ENCODE data around the gene BAAT.
"Not testable (repeated sequence)": the region's sequence is repeated elsewhere in the genome, so short reads cannot be mapped to it uniquely, and the experiment has no call there.

The BAAT gene

DNA sequence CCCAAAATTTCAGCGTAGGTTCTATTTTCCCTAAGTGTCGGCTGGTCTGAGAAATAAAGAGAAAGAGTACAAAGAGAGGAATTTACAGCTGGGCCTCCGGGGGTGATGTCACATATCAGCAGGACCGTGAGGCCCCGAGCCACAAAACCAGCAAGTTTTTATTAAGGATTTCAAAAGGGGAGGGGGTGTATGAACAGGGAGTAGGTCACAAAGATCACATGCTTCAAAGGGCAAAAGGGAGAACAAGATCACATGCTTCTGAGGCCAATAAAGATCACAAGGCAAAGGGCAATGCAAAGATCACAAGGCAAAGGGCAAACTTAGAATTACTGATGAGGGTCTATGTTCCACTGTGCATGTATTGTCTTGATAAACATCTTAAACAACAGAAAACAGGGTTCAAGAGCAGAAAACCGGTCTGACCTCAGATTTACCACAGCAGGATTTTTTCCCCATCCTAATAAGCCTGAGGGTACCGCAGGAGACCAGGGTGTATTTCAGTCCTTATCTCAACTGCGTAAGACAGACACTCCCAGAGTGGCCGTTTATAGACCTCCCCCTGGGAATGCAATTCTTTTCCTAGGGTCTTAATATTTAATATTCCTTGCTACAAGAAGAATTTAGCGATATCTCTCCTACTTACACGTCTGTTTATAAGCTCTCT, at the start of gene BAAT:
Gene BAAT (minus strand): TSS at position 134 of the 664 bp plus-strand sequence. CDS start 13,602 bp downstream, outside the sequence.
- not testable (repeated sequence) for H3K4me1 ChIP-seq

DNA sequence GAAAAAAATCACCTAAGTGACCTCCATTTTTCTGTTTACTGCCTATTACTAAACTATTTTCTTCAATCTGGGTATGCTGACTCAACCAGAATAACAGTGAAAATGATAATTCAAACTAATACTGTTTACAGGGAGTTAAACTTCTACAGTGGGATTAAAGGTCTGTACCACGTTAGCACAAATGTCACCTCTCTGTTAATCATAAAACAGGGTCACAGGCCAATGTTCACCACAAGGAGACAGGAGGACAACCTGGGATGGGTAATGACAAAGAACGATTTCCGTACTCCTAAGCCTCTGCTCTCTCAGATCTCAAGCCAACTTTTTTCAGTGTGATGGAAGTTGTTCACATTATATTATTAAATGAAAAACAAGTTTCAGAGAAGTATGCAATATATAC, 48.4 kb upstream of the BAAT start:
- no peaks in the 10 kb centered on the region for H3K27me3 ChIP-seq (ENCODE audit: control insufficient read depth, insufficient read depth, low read length)
- no peak overlapping the region for H3K27ac ChIP-seq
- no peak overlapping the region for H2AFZ ChIP-seq
- H3K9me3 ChIP-seq (ENCODE audit: control insufficient read depth, low read length): no peaks in the 10 kb centered on the region
- H3K4me2 ChIP-seq (ENCODE audit: low read length): no peak overlapping the region
- H3K4me3 ChIP-seq (ENCODE audit: low read depth, low read length): no peak overlapping the region
- TF ChIP-seq, protein P1, sequence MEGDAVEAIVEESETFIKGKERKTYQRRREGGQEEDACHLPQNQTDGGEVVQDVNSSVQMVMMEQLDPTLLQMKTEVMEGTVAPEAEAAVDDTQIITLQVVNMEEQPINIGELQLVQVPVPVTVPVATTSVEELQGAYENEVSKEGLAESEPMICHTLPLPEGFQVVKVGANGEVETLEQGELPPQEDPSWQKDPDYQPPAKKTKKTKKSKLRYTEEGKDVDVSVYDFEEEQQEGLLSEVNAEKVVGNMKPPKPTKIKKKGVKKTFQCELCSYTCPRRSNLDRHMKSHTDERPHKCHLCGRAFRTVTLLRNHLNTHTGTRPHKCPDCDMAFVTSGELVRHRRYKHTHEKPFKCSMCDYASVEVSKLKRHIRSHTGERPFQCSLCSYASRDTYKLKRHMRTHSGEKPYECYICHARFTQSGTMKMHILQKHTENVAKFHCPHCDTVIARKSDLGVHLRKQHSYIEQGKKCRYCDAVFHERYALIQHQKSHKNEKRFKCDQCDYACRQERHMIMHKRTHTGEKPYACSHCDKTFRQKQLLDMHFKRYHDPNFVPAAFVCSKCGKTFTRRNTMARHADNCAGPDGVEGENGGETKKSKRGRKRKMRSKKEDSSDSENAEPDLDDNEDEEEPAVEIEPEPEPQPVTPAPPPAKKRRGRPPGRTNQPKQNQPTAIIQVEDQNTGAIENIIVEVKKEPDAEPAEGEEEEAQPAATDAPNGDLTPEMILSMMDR (IDR thresholded peaks at IDR 0.05): no peak
- no peaks in the 10 kb centered on the region for H3K36me3 ChIP-seq (ENCODE audit: control insufficient read depth, insufficient read depth, low read length)
- H3K9ac ChIP-seq: no peak overlapping the region
- no peaks in the 10 kb centered on the region for H3K79me2 ChIP-seq
- no peaks in the 10 kb centered on the region for H3K4me1 ChIP-seq

More for the DNA sequence above, at the start of gene BAAT:
- not testable (repeated sequence) for H3K27me3 ChIP-seq (ENCODE audit: control insufficient read depth, insufficient read depth, low read length); H3K4me2 ChIP-seq (ENCODE audit: low read length); H3K36me3 ChIP-seq (ENCODE audit: control insufficient read depth, insufficient read depth, low read length); H3K9me3 ChIP-seq (ENCODE audit: control insufficient read depth, low read length); H3K9ac ChIP-seq; H3K79me2 ChIP-seq; H2AFZ ChIP-seq; H3K27ac ChIP-seq; H3K4me3 ChIP-seq (ENCODE audit: low read depth, low read length)

DNA sequence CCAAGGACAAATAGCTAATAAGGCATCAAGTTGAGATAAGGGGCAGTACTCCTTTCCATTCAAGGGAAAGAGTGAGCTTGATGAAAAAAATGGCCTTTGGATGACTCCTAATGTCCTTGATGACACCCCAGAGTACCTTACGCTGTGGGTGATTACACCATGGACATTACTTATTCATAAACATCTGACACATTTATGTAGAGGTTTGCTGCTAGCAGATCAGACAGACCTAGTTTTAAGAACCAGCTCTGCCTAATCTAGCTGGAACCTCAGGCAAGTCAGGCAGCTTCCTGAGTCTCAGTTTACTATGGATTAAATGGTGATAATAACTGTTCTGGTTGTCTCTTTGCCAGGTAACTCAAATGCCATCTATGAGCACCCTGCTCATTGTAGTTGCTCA, 47.9 kb upstream of the BAAT start:
- Histone ChIP-seq H3K9me3 (ENCODE audit: control insufficient read depth, low read length) (no peaks in the 10 kb centered on the region), H3K9ac (no peak overlapping the region), H3K79me2 (no peaks in the 10 kb centered on the region), H3K4me3 (ENCODE audit: low read depth, low read length) (no peak overlapping the region), H3K4me2 (ENCODE audit: low read length) (no peak overlapping the region), H3K27me3 (ENCODE audit: control insufficient read depth, insufficient read depth, low read length) (no peaks in the 10 kb centered on the region), H3K27ac (no peak overlapping the region), H3K36me3 (ENCODE audit: control insufficient read depth, insufficient read depth, low read length) (no peaks in the 10 kb centered on the region), H3K4me1 (no peaks in the 10 kb centered on the region), H2AFZ (no peak overlapping the region)
- TF ChIP-seq, protein P1 (IDR thresholded peaks at IDR 0.05): no peak

DNA sequence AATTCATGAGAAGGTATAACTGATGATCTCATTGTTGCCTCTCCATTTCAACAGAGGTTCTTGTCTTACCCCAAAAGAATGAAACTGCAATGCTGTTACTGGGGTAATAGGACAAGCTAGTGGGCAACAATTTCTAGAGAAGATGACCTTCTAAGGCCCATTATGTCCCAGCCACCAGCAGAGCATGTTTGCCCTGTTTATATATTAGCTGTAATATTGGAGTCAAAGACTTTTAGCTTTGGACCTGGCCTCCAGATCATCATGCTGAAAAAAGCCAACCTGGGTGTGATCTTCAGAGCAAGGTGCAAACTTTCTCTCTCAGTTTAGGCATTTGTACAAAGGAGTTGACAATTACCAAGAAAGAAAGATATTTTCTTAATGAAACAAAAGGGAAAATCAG, 47.4 kb upstream of the BAAT start:
- Histone ChIP-seq H3K4me2 (ENCODE audit: low read length) (no peak overlapping the region), H2AFZ (no peak overlapping the region), H3K27me3 (ENCODE audit: control insufficient read depth, insufficient read depth, low read length) (no peaks in the 10 kb centered on the region), H3K27ac (no peak overlapping the region), H3K36me3 (ENCODE audit: control insufficient read depth, insufficient read depth, low read length) (no peaks in the 10 kb centered on the region), H3K9me3 (ENCODE audit: control insufficient read depth, low read length) (no peaks in the 10 kb centered on the region), H3K79me2 (no peaks in the 10 kb centered on the region), H3K4me1 (no peaks in the 10 kb centered on the region), H3K4me3 (ENCODE audit: low read depth, low read length) (no peak overlapping the region), H3K9ac (no peak overlapping the region)
- TF ChIP-seq, protein P1 (IDR thresholded peaks at IDR 0.05): no peak

DNA sequence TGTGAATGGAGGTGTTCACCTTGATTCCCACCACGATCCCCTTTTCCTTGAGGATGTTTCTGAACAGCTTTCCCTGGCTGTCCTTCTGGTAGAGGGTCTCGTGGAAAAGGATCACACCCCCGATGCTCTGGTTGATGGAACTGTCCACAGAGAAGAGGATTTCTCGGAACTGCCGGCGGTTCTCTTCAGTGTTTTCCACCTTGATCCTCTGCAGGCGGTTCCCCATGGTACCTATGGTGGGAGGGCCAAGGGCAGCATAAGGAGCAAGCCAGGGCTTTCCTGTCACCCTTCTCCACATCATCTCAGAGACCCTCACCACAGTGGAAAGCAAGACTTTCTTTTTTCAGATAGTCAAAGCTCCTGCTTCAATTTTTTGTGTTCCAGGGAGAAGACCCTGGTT, 44.9 kb upstream of the BAAT start:
- Histone ChIP-seq H3K4me1 (no peaks in the 10 kb centered on the region), H3K9me3 (ENCODE audit: control insufficient read depth, low read length) (no peaks in the 10 kb centered on the region), H3K36me3 (ENCODE audit: control insufficient read depth, insufficient read depth, low read length) (no peaks in the 10 kb centered on the region), H3K79me2 (no peaks in the 10 kb centered on the region), H3K4me2 (ENCODE audit: low read length) (no peak overlapping the region), H3K27ac (no peak overlapping the region), H3K27me3 (ENCODE audit: control insufficient read depth, insufficient read depth, low read length) (no peaks in the 10 kb centered on the region), H2AFZ (no peak overlapping the region), H3K9ac (no peak overlapping the region), H3K4me3 (ENCODE audit: low read depth, low read length) (no peak overlapping the region)
- TF ChIP-seq, protein P1 (IDR thresholded peaks at IDR 0.05): no peak
